HG03064 (cell line): Measurements from ENCODE around the gene ECI1.

Source experiments
- ATAC-seq: cut with Tn5 transposase; IDR thresholded peaks from one replicate; pipeline ENCODE4 v1.9.1; 2021; ENCODE audit warnings: low read depth; ENCODE audit not compliant: unreplicated experiment

ECI1 gene

GRCh38 chr16:2197765-2198164 is 53.6 kb downstream of the ECI1 start:
- ATAC-seq = no peak

GRCh38 chr16:2196981-2197511 is 54.3 kb downstream of the ECI1 start:
- ATAC-seq = no peak

- ATAC-seq = no peak
Measured at GRCh38 chr16:2196162-2196980, 55.0 kb downstream of the ECI1 start, which contains the start of gene CASKIN1. CASKIN1 (minus strand) TSS chr16:2196605; CDS start chr16:2196432, 173 bp downstream.

- no peak for ATAC-seq
Measured at GRCh38 chr16:2195322-2196161, 55.8 kb downstream of the ECI1 start.

- ATAC-seq = no peak
Measured at GRCh38 chr16:2194852-2195321, 56.5 kb downstream of the ECI1 start.

- ATAC-seq = no peak
Measured at GRCh38 chr16:2194166-2194834, 57.1 kb downstream of the ECI1 start.

- ATAC-seq = no peak
Measured at GRCh38 chr16:2191446-2191706, 60.0 kb downstream of the ECI1 start.

- no peak for ATAC-seq
Measured at GRCh38 chr16:2190659-2191445, 60.5 kb downstream of the ECI1 start.

DNA sequence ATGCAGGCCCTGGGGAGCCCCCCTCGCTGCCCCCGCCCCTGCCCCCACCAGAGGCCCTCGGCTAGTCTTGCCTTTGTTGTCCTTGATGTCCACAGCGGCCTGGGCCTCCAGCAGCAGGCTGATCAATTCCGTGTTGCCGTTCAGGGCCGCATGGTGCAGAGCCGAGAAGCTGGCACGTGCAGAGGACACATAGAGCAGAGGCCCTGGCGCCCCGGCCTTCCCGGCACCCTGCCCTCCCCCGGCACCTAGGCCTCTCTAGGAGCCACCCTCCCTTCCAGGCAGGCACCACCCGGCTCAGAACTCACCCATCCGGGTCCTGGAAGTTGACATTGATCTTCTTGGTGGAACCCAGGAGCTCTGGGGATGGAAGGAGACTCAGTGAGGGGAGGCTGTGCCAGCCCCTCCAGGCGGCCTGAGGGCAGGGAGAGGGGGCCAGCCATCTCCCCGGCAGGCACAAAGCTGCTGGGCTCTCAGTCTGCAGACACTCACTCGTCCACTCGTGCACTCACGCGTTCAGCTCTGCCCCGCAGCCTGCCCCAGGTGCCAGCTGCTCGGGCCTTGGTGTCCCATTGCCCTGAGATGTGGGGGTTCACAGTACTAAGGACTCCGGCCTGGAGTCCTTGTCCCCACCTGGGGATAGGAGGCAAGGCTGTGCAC is 61.3 kb downstream of the ECI1 start:
- no peak for ATAC-seq
